Activated T-helper 9 cell treated with anti-CD3 and anti-CD28 coated beads, Interleukin-2, amount 50 U/mL, for 16 hours (primary cell): ENCODE results near the gene JAZF1.
"Not testable (repeated sequence)": the region's sequence is repeated elsewhere in the genome, so short reads cannot be mapped to it uniquely, and the experiment has no call there.

Experiments used
- DNase-seq: peaks from one replicate; pipeline ENCODE4 v3.0.0-alpha.2; 2020; ENCODE audit warnings: low read depth

Gene JAZF1

GRCh38 chr7:27872356-27873275, 308.0 kb downstream of the JAZF1 start:
- DNase-seq = no peak

- no peak for DNase-seq
These were observed 308.7 kb downstream of the JAZF1 start for GRCh38 chr7:27871866-27872265.

- no peak for DNase-seq
These were observed 309.5 kb downstream of the JAZF1 start for GRCh38 chr7:27871086-27871485.

DNA sequence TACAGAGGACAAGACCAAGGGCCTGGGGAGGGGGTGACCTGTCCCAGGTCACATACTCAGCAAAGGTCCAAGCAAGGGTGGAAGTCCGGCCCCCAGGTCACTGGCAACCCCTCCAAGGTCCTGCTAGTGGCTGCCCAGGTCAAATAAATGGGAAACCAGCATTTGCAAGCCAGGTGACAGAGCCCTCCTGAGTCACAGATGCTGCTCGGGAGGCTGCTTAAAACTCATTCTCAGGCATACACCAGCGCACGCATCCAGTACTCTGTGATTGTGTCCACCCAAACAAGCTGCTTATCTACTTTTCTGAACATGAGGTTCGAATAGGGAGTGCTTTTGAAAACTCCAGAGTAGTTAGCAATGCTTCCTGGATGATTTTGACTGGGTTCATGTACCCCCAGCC, 310.0 kb downstream of the JAZF1 start:
- DNase-seq = no peak

DNA sequence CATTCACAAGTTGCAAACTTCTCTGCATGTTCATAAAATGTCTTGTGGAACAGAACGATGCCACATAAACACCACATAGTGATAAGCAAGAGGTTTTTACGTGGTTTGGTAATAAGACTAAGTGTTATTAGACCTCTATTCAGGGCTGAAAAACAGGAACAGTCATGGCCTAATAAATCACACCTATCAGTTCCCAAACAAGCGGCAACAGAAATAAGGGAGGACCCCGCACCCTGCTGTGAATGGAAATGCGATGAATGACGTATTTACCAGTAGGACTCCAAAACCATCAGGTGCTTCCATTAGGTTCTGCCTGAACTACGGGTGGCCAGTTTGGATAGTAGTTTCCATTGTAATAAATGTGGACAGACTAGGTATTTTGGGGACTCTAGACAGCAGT, 311.5 kb downstream of the JAZF1 start:
- DNase-seq = no peak

DNA sequence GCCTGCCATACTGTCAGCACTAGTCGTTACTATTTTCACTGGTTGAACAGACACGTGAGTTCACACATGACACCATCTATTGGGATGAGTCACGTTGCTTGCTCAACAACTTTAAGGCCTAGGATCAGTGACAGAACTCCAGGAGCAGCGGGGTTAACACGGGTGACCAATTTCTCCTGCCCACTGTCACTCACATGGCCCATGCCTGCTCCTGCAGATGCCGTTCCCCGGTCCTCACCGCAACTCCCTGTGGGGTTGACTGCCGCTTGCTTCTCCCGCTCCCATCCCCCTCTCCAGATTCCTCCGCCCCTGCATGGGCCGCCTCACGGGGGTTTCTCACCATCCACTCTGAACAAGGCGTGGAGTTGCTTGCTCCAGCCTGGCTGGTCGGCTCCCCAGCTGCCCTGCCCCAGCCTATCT, 312.5 kb downstream of the JAZF1 start:
- DNase-seq = no peak

- DNase-seq = no peak
These were observed 313.5 kb downstream of the JAZF1 start for GRCh38 chr7:27866828-27867672.

DNA sequence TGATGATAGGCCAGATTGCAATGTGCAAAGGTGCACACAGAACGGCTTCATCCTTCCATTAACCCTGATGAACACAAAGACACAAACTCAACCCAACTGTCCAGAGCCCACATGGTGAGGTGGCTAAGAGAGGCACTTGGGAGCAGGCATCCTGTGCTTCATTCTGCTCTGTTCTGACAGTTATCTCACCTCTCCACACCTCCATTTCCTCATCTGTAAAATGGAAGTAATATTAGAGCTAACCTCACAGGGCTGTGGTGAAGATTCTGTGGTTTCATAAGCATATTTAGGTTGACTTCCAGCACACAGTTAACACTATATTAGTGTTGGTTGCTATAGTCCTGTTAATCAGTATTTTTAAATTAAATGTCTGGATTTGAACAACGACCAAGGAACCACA, 314.3 kb downstream of the JAZF1 start:
- no peak for DNase-seq

GRCh38 chr7:27863880-27864279, 316.7 kb downstream of the JAZF1 start:
- no peak for DNase-seq

DNA sequence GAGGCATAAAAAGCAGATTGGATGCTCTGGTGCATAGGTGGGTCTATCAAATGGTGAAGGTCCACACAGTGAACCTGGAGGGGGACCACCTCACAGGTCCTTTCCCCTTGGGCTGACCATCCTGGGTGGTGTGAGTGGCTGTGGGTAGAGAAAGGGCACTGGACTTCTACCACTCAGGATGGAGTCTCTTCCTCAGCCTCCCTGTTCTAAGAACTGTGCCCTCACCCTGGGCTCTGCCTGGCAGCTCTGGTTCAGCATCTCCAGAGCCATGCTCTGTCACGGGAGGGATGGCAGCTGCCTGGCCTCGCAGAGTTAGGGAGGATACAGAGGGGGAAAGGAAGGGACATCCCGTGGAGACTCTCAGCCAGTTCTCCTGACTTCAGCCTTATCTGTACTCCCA, 318.8 kb downstream of the JAZF1 start:
- no peak for DNase-seq

- DNase-seq = no peak
These were observed 319.8 kb downstream of the JAZF1 start for GRCh38 chr7:27860800-27861199.

GRCh38 chr7:27856703-27857485, 323.7 kb downstream of the JAZF1 start:
- DNase-seq = not testable (repeated sequence)

DNA sequence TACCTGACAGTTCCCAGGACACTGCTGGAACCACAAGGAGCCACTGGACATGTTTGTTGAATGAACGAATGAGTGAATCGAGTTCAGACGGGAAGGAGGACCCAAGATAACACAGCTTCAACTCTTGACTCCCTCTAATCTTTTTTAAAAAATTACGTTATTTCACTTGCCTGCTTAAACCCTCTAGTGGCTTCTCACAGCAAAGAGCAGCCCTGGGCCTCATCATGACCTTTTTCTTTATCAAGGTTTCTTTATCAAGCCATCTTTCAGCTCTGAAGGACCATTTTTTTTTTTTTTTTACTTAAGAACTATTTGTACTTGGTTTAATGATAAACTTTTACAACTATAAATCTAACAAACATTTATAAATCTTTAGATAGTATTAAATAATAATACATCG, 330.1 kb downstream of the JAZF1 start:
- no peak for DNase-seq

- DNase-seq = no peak
These were observed 334.2 kb downstream of the JAZF1 start for GRCh38 chr7:27846388-27846787.

DNA sequence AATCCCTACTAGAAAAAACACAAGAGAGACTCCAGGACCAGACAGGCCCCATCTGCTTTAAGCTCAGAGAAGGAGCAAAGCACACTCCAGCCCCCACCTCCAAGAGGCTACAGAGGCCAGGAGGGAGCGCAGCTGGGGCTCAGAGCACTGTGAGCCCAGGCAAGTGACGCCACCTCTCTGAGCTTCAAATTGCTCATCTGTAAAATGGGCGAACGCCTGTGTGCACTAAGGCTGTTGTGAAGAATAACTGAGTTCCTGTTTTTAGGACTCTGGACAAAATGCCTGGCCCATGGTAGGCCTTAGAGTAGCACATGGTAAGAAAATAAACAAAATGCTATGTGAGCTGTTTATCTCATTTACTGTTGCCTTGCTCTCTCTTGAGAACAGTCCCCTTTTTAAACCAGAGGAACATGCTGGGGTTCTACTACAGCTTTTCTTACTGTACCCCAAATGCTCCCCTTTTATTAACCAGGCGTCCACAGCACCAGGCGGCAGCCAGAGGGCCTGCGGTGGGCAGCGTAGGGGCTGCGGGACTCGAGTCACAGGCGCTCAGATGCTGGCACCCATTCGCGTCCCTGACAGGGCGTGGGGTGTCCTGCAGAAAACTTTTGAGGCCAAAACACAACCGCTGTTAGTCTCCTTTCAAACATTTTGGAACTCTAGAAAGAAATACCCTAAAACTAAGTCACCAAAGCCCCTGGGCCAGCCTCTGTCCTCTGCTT, 336.9 kb downstream of the JAZF1 start:
- no peak for DNase-seq

GRCh38 chr7:27842851-27843250, 337.7 kb downstream of the JAZF1 start:
- no peak for DNase-seq

DNA sequence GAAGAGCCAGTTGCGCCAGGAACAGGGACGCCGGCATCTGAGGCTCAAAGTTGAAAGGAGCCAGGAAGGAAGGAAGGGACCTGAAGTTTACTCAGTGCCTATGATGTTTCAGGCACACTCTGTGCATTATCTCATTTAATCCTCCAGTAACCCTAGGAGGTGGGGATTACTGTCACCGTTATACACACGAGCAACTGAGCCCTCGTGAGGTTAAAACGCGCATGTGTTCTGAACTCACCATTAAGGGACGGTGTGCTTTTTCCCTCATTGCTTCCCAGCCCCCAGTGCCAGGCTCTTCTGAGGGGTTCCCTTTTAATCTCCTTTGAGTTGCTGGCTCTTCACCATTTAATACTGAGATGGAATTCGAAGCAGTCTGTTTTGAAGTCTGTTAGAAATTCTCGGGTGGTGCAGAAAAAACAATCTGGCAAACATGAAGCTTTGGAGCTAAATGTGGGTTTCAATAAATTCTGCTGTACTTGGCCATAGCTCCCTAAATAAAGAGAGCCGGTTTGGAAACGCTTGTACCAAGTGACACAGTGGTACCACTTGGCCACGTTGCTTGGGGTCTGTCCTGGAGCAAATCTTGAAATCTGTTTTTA, 338.4 kb downstream of the JAZF1 start:
- DNase-seq = no peak

GRCh38 chr7:27840760-27841364, 339.7 kb downstream of the JAZF1 start:
- DNase-seq = no peak

DNA sequence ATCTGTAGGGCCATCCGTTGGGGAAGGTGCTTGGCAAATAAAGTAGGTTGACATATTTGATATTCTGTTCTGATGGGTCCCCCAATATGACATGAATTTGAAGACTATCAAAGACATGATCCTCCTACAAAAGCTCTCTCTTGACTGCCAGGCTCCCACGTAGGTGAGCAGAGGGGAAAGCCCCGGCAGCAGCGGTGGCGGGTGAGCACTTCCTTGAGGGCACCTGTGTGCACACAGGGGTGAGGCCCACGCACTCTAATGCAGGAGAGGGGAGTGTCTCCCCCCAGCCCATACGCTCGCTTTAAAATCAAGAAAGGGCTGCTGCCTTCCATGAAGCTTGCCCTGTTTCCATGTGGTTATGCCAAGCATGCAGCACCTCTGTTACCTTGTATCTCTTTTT, 340.3 kb downstream of the JAZF1 start:
- peak; percentile 7 for DNase-seq

DNA sequence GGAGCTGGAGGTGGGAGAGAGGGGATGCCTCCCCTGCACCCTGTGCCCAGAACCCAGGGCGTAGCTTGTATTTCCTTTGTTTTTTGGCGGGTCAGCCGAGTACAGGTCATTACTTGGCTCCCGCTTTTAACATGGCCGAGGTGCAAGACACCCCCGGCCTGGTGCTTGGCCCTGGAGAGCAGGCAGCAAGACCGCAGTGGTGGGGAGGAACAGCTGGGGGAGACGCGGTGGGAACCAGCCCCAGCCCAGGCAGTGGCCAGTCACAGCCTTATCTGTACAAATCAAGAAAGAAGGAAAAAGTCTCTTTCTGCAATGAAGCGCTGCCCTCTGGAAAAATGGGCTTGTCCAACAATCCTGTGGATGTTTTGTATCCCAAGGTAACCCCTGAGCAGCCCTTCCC, 341.5 kb downstream of the JAZF1 start:
- no peak for DNase-seq

DNA sequence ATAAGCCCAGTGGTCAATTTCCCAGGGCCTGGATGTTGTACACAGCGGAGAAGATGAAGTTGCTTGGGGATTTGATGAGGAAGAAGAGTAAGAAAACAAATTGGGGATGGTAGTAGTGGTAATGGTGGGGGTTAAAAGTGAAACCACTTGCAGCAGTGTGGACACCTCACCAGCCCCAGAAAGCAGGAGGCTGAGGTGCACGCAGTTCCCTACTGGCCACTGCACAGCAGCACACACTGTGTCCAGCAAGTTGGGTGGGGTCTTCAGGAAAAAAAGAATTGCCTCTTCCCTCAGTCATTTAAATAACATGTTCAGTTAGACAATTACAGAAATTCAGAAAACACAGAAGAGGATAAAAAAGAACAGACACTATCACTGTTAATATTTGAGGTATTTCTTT, 344.1 kb downstream of the JAZF1 start:
- no peak for DNase-seq
